Measurements from ENCODE around the gene PNLIPRP2.

Gene PNLIPRP2

DNA sequence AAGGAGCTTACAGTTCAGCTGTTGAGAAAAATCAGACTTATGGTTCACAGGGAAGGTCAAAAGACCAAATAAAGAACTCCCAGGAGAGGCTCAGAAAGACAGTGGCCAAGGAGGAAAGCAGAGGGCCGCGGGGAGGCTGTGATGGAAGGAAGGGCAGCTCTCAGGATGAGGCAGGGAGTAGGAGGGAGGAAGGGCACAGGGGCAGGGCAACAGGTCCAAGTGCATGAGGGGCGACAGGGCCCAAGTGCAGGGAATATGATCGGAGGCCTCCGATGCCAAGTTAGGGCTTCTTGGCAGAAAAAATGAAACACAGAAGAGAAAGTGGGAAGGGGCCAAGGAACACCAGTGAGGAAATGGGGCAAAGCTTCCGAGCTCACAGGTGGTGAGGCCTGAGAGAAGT lies 13.4 kb upstream of the PNLIPRP2 start:
- no peak overlapping the region for H3K27ac Mint-ChIP-seq
- H3K36me3 Mint-ChIP-seq = peaks cover 2% of the 10 kb centered on the region
- H3K27me3 Mint-ChIP-seq = peaks cover 19% of the 10 kb centered on the region
- no peak overlapping the region for H3K4me3 Mint-ChIP-seq
- H3K4me1 Mint-ChIP-seq = no peaks in the 10 kb centered on the region
- no peaks in the 10 kb centered on the region for H3K9me3 Mint-ChIP-seq

DNA sequence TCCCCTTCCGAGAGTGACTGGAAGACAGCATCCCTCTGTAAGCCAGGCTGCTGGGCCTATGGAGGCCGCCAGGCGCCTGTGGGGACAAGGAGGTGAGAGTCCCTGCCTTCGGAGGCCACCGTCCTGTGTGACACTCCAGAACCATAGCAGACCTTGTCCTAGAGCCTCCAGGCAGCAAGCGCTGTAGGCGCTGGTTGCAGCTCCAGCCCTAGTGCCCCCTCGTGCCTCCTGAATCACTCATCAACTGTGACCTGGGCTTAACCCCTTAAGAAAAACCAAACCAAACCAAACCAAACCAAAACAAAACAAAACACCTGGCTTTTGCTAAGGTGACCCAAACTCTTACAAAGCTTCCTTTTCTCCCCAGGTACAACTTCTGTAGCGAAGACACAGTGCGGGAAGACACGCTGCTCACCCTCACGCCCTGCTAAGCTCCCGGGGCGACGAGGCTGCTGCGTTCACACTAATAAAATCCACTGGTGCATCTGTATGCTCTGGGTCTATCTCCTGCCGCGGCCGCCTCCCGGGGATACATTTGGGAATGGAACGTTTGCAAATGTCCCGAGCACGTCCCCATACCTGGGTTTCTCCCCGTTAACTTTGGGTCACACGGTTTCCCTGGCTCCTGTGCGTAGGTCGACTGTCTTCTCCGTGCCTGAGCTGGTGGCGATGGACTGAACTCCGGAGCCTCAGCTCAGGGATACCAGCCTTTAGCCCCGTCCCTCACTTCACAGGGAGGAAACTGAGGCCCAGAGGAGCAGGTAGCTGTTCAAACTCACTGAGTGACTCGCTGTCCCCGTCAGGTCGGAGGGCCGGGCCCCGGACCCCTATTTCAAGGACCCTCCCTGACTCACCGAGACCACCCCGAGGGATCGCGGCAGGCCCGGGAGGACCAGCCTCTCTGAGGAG lies 11.8 kb upstream of the PNLIPRP2 start:
- peaks cover 2% of the 10 kb centered on the region for H3K36me3 Mint-ChIP-seq
- peaks cover 19% of the 10 kb centered on the region for H3K27me3 Mint-ChIP-seq
- H3K9me3 Mint-ChIP-seq = no peaks in the 10 kb centered on the region
- H3K4me3 Mint-ChIP-seq = no peak overlapping the region
- no peak overlapping the region for H3K27ac Mint-ChIP-seq
- no peaks in the 10 kb centered on the region for H3K4me1 Mint-ChIP-seq

DNA sequence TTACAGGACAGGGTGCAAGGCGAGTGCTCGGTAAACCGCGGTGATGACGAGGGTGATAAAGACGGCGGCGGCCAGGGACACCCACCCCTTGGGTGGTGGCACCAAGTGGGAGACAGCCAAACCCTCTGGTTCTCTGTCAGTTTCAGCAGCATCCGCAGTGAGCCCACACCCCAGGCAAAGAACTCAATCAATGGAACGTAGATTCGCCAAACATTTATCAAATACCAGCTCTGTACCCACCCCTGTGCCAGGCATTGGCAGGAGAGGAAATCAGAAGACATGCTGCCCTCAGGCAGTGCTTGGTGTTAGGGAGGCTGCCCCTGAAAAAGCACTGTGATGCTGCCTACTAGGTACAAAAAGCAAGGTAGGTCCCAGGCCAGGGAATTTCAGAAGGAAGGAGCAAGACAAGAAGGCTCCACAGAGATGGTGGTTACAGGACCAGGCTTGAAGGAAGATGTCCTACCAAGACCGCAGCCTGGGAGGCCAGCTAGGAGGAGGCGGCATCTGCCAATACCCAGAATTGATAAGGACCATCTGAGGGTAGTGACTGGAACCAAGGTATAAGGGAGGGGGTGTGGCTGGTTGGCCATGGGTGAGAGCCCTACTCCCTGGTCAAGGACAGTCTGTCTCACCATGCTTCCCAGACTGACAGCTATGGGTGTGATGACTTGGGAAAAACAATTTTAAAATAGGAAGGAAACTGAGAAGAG lies 10.2 kb upstream of the PNLIPRP2 start:
- Mint-ChIP-seq H3K27me3 (peaks cover 19% of the 10 kb centered on the region), H3K4me3 (no peak overlapping the region), H3K4me1 (no peaks in the 10 kb centered on the region), H3K27ac (no peak overlapping the region), H3K36me3 (peaks cover 2% of the 10 kb centered on the region), H3K9me3 (no peaks in the 10 kb centered on the region)

DNA sequence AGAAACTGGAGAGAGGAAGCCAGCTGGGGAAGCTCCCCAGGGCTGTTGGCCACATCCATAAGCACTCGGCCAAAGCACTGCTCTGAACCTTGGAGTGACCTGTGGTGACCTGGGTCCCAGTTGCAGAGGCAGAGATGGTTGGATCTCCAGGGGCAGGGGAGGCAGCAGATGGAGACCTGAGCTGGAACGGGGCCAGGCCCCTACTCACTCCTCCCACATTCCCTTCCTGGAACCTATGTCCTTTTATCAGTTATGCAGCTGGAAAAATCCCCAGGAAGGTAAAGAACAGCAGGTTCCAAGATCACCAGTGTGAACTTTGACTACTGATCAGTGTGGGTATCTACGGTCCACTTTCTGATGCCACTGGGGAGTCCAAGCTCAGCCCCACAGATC lies 9.6 kb upstream of the PNLIPRP2 start:
- Mint-ChIP-seq H3K27ac (no peak overlapping the region), H3K36me3 (peaks cover 2% of the 10 kb centered on the region), H3K27me3 (peaks cover 16% of the 10 kb centered on the region), H3K4me3 (no peak overlapping the region), H3K9me3 (no peaks in the 10 kb centered on the region), H3K4me1 (no peaks in the 10 kb centered on the region)

DNA sequence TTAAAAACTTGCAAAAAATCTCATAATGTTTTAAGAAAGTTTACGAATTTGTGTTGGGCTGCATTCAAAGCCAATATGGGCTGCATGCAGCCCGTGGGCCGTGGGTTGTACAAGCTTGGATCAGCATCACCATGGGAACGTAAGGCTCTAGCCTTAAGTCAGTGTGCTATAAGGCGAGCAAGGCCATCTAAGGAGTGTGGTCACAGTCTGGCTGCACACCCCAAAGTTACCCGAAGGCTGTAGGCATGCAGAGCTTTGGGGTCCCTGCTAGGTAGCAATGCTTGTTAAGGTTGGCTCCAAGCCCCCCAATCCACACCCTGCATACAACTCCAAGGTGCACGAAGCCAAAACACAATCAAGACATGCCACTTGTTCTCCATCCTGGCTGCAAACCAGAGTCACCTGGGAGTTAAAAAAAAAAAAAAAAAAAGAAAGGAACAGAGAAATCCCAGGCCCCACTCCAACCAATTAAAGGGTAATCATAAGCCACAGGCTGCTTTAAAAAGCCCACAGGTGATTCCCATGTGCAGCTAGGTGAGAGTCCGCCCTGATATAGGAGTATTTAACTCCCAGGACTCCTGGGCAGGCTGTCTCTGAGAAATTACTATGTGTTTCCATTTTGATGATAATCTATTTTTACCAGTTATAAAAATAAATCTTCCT lies 8.5 kb upstream of the PNLIPRP2 start:
- H3K4me1 Mint-ChIP-seq = no peaks in the 10 kb centered on the region
- H3K27me3 Mint-ChIP-seq = peaks cover 15% of the 10 kb centered on the region
- H3K4me3 Mint-ChIP-seq = no peak overlapping the region
- no peaks in the 10 kb centered on the region for H3K9me3 Mint-ChIP-seq
- no peak overlapping the region for H3K27ac Mint-ChIP-seq
- H3K36me3 Mint-ChIP-seq = peaks cover 2% of the 10 kb centered on the region

DNA sequence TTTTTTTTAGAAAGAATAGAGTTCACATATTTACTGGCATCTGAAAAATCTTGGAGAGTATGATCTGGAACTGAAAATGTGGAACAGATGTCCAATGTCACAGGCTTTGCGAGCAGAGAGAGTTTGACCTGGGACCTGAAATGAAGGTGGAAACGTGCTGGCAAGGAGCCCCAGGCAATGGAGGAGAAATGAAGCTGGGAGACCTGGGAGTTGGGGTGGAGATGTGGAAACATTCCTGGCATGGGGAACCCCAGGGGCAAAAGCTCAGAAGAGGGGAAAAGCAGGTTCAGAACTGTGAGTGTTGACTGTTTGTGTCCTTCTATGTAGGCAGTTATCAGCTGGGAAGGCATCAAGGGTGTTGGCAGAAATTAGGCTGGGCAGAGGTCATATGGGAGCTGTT lies 7.3 kb upstream of the PNLIPRP2 start:
- H3K36me3 Mint-ChIP-seq = peaks cover 2% of the 10 kb centered on the region
- H3K9me3 Mint-ChIP-seq = no peaks in the 10 kb centered on the region
- H3K4me3 Mint-ChIP-seq = no peak overlapping the region
- no peaks in the 10 kb centered on the region for H3K4me1 Mint-ChIP-seq
- H3K27ac Mint-ChIP-seq = no peak overlapping the region
- peaks cover 11% of the 10 kb centered on the region for H3K27me3 Mint-ChIP-seq

DNA sequence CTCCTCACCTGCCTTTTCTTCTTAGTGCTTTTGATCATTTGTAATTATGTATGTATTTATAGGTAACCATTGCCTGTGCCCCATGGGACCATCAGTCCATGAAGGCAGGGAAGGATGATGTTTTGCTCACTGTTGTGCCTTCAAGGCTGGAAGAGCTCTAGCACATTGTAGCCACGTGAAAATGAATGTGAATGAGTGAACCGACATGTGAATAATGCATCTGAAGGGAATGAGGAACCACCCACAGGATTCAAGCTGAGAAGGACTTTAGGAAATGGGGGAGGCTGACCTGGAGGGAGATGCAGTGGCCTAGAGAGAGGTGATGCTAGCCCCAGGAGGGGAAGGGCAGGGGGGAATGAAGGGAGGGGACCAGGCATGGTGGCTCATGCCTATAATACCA lies 6.0 kb upstream of the PNLIPRP2 start:
- Mint-ChIP-seq H3K27me3 (peaks cover 5% of the 10 kb centered on the region), H3K4me3 (no peak overlapping the region), H3K27ac (no peak overlapping the region), H3K36me3 (peaks cover 2% of the 10 kb centered on the region), H3K9me3 (no peaks in the 10 kb centered on the region), H3K4me1 (no peaks in the 10 kb centered on the region)

DNA sequence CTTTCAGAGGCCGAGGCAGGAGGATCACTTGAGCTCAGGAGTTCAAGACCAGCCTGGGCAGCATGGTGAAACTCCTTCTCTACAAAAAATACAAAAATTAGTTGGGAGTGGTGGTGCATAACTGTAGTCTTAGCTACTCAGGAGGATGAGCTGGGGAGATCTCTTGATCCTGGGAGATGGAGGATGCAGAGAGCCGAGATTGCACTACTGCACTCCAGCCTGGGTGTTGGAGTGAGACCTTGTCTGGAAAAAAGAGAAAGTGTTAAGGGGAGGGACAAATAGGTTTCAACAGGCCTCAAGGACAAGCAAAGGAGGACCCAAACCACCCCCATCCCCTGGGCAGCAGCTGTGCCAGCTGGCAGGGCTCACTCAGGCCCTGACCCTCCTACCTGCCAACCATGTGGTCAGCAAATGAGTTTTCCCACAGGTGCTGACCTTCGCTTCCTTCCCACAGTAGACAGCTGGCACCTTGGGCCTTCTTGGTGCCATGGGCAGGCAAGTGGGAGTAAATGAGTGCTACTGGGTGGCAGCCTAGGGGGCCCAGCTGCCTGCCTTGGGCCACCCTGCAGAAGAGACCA lies 5.5 kb upstream of the PNLIPRP2 start:
- Mint-ChIP-seq H3K36me3 (peaks cover 2% of the 10 kb centered on the region), H3K27ac (no peak overlapping the region), H3K9me3 (no peaks in the 10 kb centered on the region), H3K27me3 (peaks cover 5% of the 10 kb centered on the region), H3K4me3 (no peak overlapping the region), H3K4me1 (no peaks in the 10 kb centered on the region)

DNA sequence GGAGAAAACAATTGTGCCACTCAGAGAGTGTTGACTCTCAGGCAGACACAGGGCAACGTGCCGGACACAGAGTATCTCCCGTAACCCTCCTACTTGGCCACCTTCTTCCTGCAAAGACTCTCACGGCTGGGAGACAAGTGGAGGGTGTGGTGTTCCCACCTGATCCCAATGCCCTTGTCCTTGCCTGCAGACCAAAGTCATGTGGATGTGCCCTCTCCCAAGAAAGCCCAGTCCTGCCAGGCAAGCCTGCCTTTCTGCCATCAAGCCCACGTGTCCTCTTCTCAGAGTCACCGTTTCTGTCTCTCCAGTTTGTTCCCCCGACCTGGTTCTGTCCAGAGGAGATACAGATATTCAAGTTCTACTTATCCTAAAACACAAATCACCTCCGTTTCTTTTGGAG lies 723 bp downstream of the PNLIPRP2 start:
- H3K36me3 Mint-ChIP-seq = no peaks in the 10 kb centered on the region
- peaks cover 6% of the 10 kb centered on the region for H3K27me3 Mint-ChIP-seq
- no peak overlapping the region for H3K27ac Mint-ChIP-seq
- H3K4me3 Mint-ChIP-seq = no peak overlapping the region
- H3K4me1 Mint-ChIP-seq = no peaks in the 10 kb centered on the region
- no peaks in the 10 kb centered on the region for H3K9me3 Mint-ChIP-seq

DNA sequence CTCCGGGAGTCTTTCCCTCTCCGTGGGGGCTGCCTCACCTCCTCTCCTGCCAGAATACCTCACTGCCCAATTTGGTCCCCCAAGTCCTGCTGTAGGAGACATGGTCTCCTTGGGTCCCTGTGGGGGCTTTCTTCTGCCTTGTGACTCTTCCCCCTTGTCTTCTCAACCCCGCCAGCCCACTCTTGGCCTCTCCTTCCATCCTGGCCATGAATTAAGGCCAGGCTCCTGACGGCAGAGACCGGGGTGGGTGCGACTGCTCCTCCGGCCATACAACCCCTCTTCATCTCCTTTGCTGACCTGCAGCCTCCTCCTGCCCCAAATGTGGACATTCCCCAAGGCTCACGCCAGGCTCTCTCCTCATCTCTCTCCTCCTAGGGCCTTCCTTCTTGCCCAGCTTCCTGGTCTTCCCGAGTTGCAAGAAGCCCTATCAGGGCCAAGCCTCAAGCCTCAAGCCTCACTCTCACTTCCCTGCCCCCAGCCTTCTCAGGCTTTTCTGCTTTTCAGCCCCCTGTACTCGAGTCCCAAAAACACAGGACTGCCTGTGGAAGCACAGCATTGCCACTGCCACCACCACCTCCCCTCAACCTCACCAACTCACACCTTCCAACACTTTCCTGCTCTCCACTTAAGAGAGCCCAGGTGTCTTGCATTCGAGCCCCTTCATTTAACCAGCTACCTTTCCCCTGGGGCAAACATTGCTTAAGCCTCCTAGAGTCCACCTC lies 1.3 kb downstream of the PNLIPRP2 start:
- Mint-ChIP-seq H3K27ac (no peak overlapping the region), H3K4me1 (no peaks in the 10 kb centered on the region), H3K4me3 (no peak overlapping the region), H3K9me3 (no peaks in the 10 kb centered on the region), H3K36me3 (no peaks in the 10 kb centered on the region), H3K27me3 (peaks cover 10% of the 10 kb centered on the region)

DNA sequence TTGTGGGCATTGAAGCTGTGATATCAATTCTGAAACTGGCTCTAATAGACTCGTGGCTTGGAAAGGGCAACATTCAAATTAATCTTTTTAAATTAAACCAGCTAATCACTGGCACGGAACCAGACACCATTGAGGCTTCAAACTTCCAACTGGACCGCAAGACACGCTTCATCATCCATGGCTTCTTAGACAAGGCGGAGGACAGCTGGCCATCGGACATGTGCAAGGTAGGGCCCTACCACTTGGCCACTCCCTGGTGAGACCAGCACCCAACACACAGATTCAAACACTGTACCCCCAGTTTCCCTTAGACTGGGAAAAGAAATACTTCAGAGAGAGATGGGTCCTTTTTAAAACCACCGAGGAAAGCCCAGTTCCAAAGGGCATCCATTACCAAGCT lies 5.1 kb downstream of the PNLIPRP2 start:
- H3K9me3 Mint-ChIP-seq = no peaks in the 10 kb centered on the region
- H3K27me3 Mint-ChIP-seq = peaks cover 15% of the 10 kb centered on the region
- H3K36me3 Mint-ChIP-seq = no peaks in the 10 kb centered on the region
- no peak overlapping the region for H3K4me3 Mint-ChIP-seq
- H3K4me1 Mint-ChIP-seq = no peaks in the 10 kb centered on the region
- H3K27ac Mint-ChIP-seq = no peak overlapping the region

DNA sequence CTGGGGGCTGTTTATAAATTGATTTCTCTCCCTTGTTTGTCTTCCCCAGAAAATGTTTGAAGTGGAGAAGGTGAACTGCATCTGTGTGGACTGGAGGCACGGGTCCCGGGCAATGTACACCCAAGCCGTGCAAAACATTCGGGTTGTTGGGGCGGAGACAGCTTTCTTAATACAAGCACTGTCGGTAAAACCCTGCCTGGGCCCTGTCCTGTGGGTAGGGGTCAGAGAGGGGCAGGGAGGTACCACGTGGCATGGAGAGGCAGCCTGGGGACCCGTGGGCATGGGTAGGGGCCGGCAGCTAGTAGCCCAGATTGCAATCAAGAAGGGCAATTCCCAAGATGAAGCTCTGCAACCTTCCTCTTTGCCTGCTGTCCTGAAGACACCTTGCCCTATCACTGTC lies 6.1 kb downstream of the PNLIPRP2 start:
- Mint-ChIP-seq H3K36me3 (no peaks in the 10 kb centered on the region), H3K27me3 (peaks cover 15% of the 10 kb centered on the region), H3K4me3 (no peak overlapping the region), H3K9me3 (no peaks in the 10 kb centered on the region), H3K27ac (no peak overlapping the region), H3K4me1 (no peaks in the 10 kb centered on the region)

DNA sequence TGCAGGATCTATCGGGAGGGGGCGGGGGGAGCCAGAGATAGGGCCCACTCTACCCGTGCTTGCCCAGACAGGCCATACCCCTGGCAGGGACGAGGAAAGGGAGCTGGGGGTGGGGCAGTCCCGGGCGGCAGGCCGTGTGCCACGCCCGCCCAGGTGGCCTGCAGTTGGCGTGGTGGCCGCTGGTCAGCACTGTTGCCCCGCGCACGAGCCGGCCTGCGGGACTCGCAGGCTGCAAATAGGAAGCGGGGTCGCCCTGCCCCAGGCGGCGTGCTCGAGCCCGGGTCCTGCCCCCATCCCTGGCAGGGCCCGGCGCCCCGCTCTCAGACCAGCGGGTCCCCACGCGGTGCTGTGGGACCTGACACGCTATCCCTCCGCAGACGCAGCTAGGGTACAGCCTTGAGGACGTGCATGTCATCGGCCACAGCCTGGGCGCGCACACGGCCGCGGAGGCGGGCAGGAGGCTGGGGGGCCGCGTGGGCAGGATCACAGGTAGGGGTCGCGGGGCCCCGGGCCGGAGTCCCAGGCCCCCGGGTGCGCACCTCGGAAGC lies 6.7 kb downstream of the PNLIPRP2 start:
- Mint-ChIP-seq H3K27me3 (peaks cover 15% of the 10 kb centered on the region), H3K27ac (no peak overlapping the region), H3K36me3 (no peaks in the 10 kb centered on the region), H3K4me3 (no peak overlapping the region), H3K9me3 (no peaks in the 10 kb centered on the region), H3K4me1 (no peaks in the 10 kb centered on the region)

DNA sequence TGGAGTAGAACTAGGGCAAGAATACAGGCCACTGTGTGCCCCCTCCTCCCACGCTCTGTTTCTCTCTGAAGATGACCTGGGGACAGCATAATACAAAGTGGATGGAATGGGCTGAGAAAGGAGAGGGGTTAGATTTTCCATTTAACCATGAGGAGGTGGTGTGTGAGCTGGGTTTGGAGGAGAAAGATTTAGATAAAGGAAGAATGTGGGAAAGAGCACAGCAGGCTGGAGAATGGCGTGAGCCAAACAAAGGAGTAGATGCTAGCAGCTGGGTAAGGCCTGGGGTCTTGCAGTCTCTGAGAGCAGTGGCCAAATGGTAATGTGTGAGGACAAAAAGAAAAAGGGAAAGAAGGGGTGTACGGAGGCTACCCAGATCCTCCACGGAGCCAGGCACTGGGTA lies 8.6 kb downstream of the PNLIPRP2 start:
- no peaks in the 10 kb centered on the region for H3K4me1 Mint-ChIP-seq
- no peaks in the 10 kb centered on the region for H3K36me3 Mint-ChIP-seq
- no peak overlapping the region for H3K27ac Mint-ChIP-seq
- H3K9me3 Mint-ChIP-seq = no peaks in the 10 kb centered on the region
- no peak overlapping the region for H3K4me3 Mint-ChIP-seq
- H3K27me3 Mint-ChIP-seq = peaks cover 13% of the 10 kb centered on the region

DNA sequence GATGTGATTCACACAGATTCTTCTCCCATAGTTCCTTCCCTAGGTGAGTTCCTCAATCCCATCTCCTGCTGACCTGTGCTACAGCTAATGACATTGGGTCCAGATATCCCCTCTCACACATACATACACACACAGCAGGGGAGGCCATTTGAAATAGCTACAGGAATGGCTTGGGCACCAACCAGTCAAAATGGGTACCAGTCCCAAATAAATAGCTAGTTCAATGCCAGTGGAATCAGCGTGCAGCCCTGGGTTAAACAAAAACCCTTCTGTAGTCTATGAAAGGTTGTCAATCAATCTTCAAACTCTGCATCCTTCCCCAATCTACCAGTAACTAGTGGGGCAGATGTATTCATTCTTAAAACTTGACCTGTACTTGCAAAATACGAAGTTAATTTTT lies 9.3 kb downstream of the PNLIPRP2 start:
- no peaks in the 10 kb centered on the region for H3K4me1 Mint-ChIP-seq
- H3K4me3 Mint-ChIP-seq = no peak overlapping the region
- no peaks in the 10 kb centered on the region for H3K9me3 Mint-ChIP-seq
- no peak overlapping the region for H3K27ac Mint-ChIP-seq
- no peaks in the 10 kb centered on the region for H3K36me3 Mint-ChIP-seq
- peaks cover 13% of the 10 kb centered on the region for H3K27me3 Mint-ChIP-seq
